GM18861 (cell line): ENCODE measurements around the gene KIF1A.
"Not testable (repeated sequence)": the region's sequence is repeated elsewhere in the genome, so short reads cannot be mapped to it uniquely, and the experiment has no call there.

Experiments
- ATAC-seq: cut with Tn5 transposase; IDR thresholded peaks from one replicate; pipeline ENCODE4 v1.9.1; 2021; ENCODE audit not compliant: unreplicated experiment

Gene KIF1A

GRCh38 chr2:240704651-240705050 lies 115.4 kb downstream of the KIF1A start:
- no peak for ATAC-seq

- ATAC-seq, result no peak
These were observed 116.3 kb downstream of the KIF1A start for GRCh38 chr2:240703417-240704341.

- no peak for ATAC-seq
These were observed 117.4 kb downstream of the KIF1A start for GRCh38 chr2:240702640-240703011.

- no peak for ATAC-seq
These were observed 118.0 kb downstream of the KIF1A start for GRCh38 chr2:240701736-240702639.

GRCh38 chr2:240701091-240701735 lies 118.8 kb downstream of the KIF1A start:
- no peak for ATAC-seq

GRCh38 chr2:240700616-240701015 lies 119.4 kb downstream of the KIF1A start:
- not testable (repeated sequence) for ATAC-seq

- not testable (repeated sequence) for ATAC-seq
These were observed 120.2 kb downstream of the KIF1A start for GRCh38 chr2:240699835-240700234.

- ATAC-seq, result not testable (repeated sequence)
These were observed 121.0 kb downstream of the KIF1A start for GRCh38 chr2:240698852-240699561.

- not testable (repeated sequence) for ATAC-seq
These were observed 123.5 kb downstream of the KIF1A start for GRCh38 chr2:240696469-240696868.

- ATAC-seq, result not testable (repeated sequence)
These were observed 124.4 kb downstream of the KIF1A start for GRCh38 chr2:240695593-240695992.

- not testable (repeated sequence) for ATAC-seq
These were observed 125.7 kb downstream of the KIF1A start for GRCh38 chr2:240694304-240694703.

- ATAC-seq, result not testable (repeated sequence)
These were observed 127.1 kb downstream of the KIF1A start for GRCh38 chr2:240692583-240693561.

GRCh38 chr2:240691631-240692420 lies 128.2 kb downstream of the KIF1A start, which contains the start of gene AQP12A:
Gene AQP12A, plus strand, starts transcription at chr2:240691866. Its CDS starts 48 bp downstream, at chr2:240691914.
- not testable (repeated sequence) for ATAC-seq

- ATAC-seq, result not testable (repeated sequence)
These were observed 129.0 kb downstream of the KIF1A start for GRCh38 chr2:240691075-240691427.

GRCh38 chr2:240690421-240691074 lies 129.5 kb downstream of the KIF1A start:
- not testable (repeated sequence) for ATAC-seq

GRCh38 chr2:240689975-240690374 lies 130.0 kb downstream of the KIF1A start:
- no peak for ATAC-seq

GRCh38 chr2:240688553-240688919 lies 131.5 kb downstream of the KIF1A start:
- no peak for ATAC-seq
